Activated T-helper 1 cell treated with anti-CD3 and anti-CD28 coated beads, Interleukin-12 subunit alpha, Interleukin-12 subunit beta, Interleukin-2, Interleukin-4 antibody, amounts not matched to agents 30 ng/mL and 10 ng/mL and 1 ng/mL, durations not matched to agents 14 hours and 24 hours and 36 hours (primary cell): Measurements from ENCODE around the gene PKNOX2. TPM values are rescaled to one million over a fixed set of nuclear protein-coding genes. Genes with fewer than 3 reads are reported as not detected.

ENCODE experiments used
- DNase-seq: peaks from one replicate; pipeline ENCODE4 v3.0.0; 2021; ENCODE audit warnings: low spot score
- H3K27ac Mint-ChIP-seq: one replicate; pipeline ENCODE4 v1.8.0; 2021; ENCODE audit warnings: mild to moderate bottlenecking, mixed read lengths
- H3K27me3 Mint-ChIP-seq: one replicate; pipeline ENCODE4 v1.8.0; 2022; ENCODE audit warnings: mild to moderate bottlenecking, moderate library complexity, mixed read lengths; ENCODE audit not compliant: insufficient read depth
- H3K36me3 Mint-ChIP-seq: one replicate; pipeline ENCODE4 v1.8.0; 2021; ENCODE audit warnings: low read depth, mixed read lengths
- H3K4me1 Mint-ChIP-seq: one replicate; pipeline ENCODE4 v1.8.0; 2021; ENCODE audit warnings: low read depth, mixed read lengths
- H3K4me3 Mint-ChIP-seq: one replicate; pipeline ENCODE4 v1.8.0; 2021; ENCODE audit warnings: mild to moderate bottlenecking, moderate library complexity, mixed read lengths
- H3K9me3 Mint-ChIP-seq: one replicate; pipeline ENCODE4 v1.8.0; 2021; ENCODE audit warnings: mixed read lengths
- intact Hi-C: fragments of 100-400 bp; cut with micrococcal nuclease; formaldehyde crosslinking; loops from one replicate; pipeline ENCODE4 v1.15.1; 2024
- total RNA-seq: library from RNA; stranded (reverse); gene quantifications from 2 replicates; pipeline ENCODE4 v1.2.3, GENCODE V29; 2022

The PKNOX2 gene
- total RNA-seq, 1 donor from 2014 or later, result not detected

- Mint-ChIP-seq H3K4me3 (no peak overlapping the region), H3K9me3 (no peaks in the 10 kb centered on the region), H3K36me3 (no peaks in the 10 kb centered on the region), H3K27ac (no peak overlapping the region), H3K4me1 (no peaks in the 10 kb centered on the region), H3K27me3 (peaks cover 9% of the 10 kb centered on the region)
- intact Hi-C loops, result loop anchor here (5.0 kb wide), 2 partner anchors 204 to 254 kb away; no protein-coding TSS in a partner anchor
- DNase-seq, result no peak
Measured at GRCh38 chr11:125346565-125347260, 182.2 kb downstream of the PKNOX2 start.

- H3K27me3 Mint-ChIP-seq, result peaks cover 13% of the 10 kb centered on the region
- no peak overlapping the region for H3K27ac Mint-ChIP-seq
- intact Hi-C loops, result loop anchor here (5.0 kb wide), 2 partner anchors 205 to 255 kb away; no protein-coding TSS in a partner anchor
- H3K9me3 Mint-ChIP-seq, result no peaks in the 10 kb centered on the region
- no peak overlapping the region for H3K4me3 Mint-ChIP-seq
- H3K4me1 Mint-ChIP-seq, result no peaks in the 10 kb centered on the region
- no peaks in the 10 kb centered on the region for H3K36me3 Mint-ChIP-seq
- DNase-seq, result no peak
Measured at GRCh38 chr11:125347261-125347585, 182.7 kb downstream of the PKNOX2 start.

- Mint-ChIP-seq H3K4me1 (no peaks in the 10 kb centered on the region), H3K27ac (no peak overlapping the region), H3K4me3 (no peak overlapping the region), H3K27me3 (peaks cover 13% of the 10 kb centered on the region), H3K36me3 (no peaks in the 10 kb centered on the region), H3K9me3 (no peaks in the 10 kb centered on the region)
- no peak for DNase-seq
- intact Hi-C loops, result loop anchor here (1.0 to 5.0 kb wide), 3 partner anchors 206 to 386 kb away; no protein-coding TSS in a partner anchor
Measured at GRCh38 chr11:125348141-125348651, 183.6 kb downstream of the PKNOX2 start.

- no peak overlapping the region for H3K4me3 Mint-ChIP-seq
- H3K27me3 Mint-ChIP-seq, result peaks cover 13% of the 10 kb centered on the region
- DNase-seq, result peak; percentile 10
- H3K36me3 Mint-ChIP-seq, result no peaks in the 10 kb centered on the region
- no peaks in the 10 kb centered on the region for H3K9me3 Mint-ChIP-seq
- no peak overlapping the region for H3K27ac Mint-ChIP-seq
- H3K4me1 Mint-ChIP-seq, result no peaks in the 10 kb centered on the region
- intact Hi-C loops, result loop anchor here (1.0 to 5.0 kb wide), 3 partner anchors 206 to 386 kb away; no protein-coding TSS in a partner anchor
Measured at GRCh38 chr11:125348674-125349309, 184.2 kb downstream of the PKNOX2 start.

GRCh38 chr11:125350206-125351032 lies 185.9 kb downstream of the PKNOX2 start:
- no peaks in the 10 kb centered on the region for H3K4me1 Mint-ChIP-seq
- H3K27ac Mint-ChIP-seq, result no peak overlapping the region
- H3K27me3 Mint-ChIP-seq, result peaks cover 13% of the 10 kb centered on the region
- H3K4me3 Mint-ChIP-seq, result no peak overlapping the region
- no peak for DNase-seq
- intact Hi-C loops, result no loop called here
- no peaks in the 10 kb centered on the region for H3K36me3 Mint-ChIP-seq
- H3K9me3 Mint-ChIP-seq, result no peaks in the 10 kb centered on the region

GRCh38 chr11:125351033-125351867 lies 186.7 kb downstream of the PKNOX2 start:
- intact Hi-C loops, result no loop called here

GRCh38 chr11:125351868-125352250 lies 187.3 kb downstream of the PKNOX2 start:
- no peaks in the 10 kb centered on the region for H3K4me1 Mint-ChIP-seq
- no peaks in the 10 kb centered on the region for H3K36me3 Mint-ChIP-seq
- no peak for DNase-seq
- H3K27ac Mint-ChIP-seq, result no peak overlapping the region
- H3K9me3 Mint-ChIP-seq, result no peaks in the 10 kb centered on the region
- no peak overlapping the region for H3K4me3 Mint-ChIP-seq
- peaks cover 5% of the 10 kb centered on the region for H3K27me3 Mint-ChIP-seq
- intact Hi-C loops, result no loop called here

More at GRCh38 chr11:125351033-125351867, 186.7 kb downstream of the PKNOX2 start:
- Mint-ChIP-seq H3K27me3 (peaks cover 9% of the 10 kb centered on the region), H3K36me3 (no peaks in the 10 kb centered on the region), H3K9me3 (no peaks in the 10 kb centered on the region), H3K27ac (no peak overlapping the region), H3K4me3 (no peak overlapping the region), H3K4me1 (no peaks in the 10 kb centered on the region)
- DNase-seq, result no peak

- DNase-seq, result no peak
- Mint-ChIP-seq H3K36me3 (no peaks in the 10 kb centered on the region), H3K4me1 (no peaks in the 10 kb centered on the region), H3K4me3 (no peak overlapping the region), H3K27ac (no peak overlapping the region), H3K27me3 (peaks cover 6% of the 10 kb centered on the region), H3K9me3 (no peaks in the 10 kb centered on the region)
- intact Hi-C loops, result no loop called here
Measured at GRCh38 chr11:125356797-125357196, 192.2 kb downstream of the PKNOX2 start.

GRCh38 chr11:125357551-125357950 lies 193.0 kb downstream of the PKNOX2 start:
- no peaks in the 10 kb centered on the region for H3K36me3 Mint-ChIP-seq
- intact Hi-C loops, result no loop called here
- H3K9me3 Mint-ChIP-seq, result no peaks in the 10 kb centered on the region
- H3K27me3 Mint-ChIP-seq, result peaks cover 6% of the 10 kb centered on the region
- no peak overlapping the region for H3K27ac Mint-ChIP-seq
- DNase-seq, result no peak
- H3K4me3 Mint-ChIP-seq, result no peak overlapping the region
- H3K4me1 Mint-ChIP-seq, result no peaks in the 10 kb centered on the region

GRCh38 chr11:125358254-125358840 lies 193.8 kb downstream of the PKNOX2 start:
- Mint-ChIP-seq H3K27ac (no peak overlapping the region), H3K9me3 (no peaks in the 10 kb centered on the region), H3K4me3 (no peak overlapping the region), H3K36me3 (no peaks in the 10 kb centered on the region), H3K27me3 (peaks cover 6% of the 10 kb centered on the region), H3K4me1 (no peaks in the 10 kb centered on the region)
- no peak for DNase-seq
- intact Hi-C loops, result no loop called here

- H3K9me3 Mint-ChIP-seq, result no peaks in the 10 kb centered on the region
- H3K27me3 Mint-ChIP-seq, result peaks cover 6% of the 10 kb centered on the region
- no peak for DNase-seq
- H3K27ac Mint-ChIP-seq, result no peak overlapping the region
- no peaks in the 10 kb centered on the region for H3K36me3 Mint-ChIP-seq
- intact Hi-C loops, result no loop called here
- no peak overlapping the region for H3K4me3 Mint-ChIP-seq
- no peaks in the 10 kb centered on the region for H3K4me1 Mint-ChIP-seq
Measured at GRCh38 chr11:125359130-125359529, 194.6 kb downstream of the PKNOX2 start.

- Mint-ChIP-seq H3K27me3 (peaks cover 6% of the 10 kb centered on the region), H3K4me1 (no peaks in the 10 kb centered on the region), H3K4me3 (no peak overlapping the region), H3K27ac (no peak overlapping the region), H3K36me3 (no peaks in the 10 kb centered on the region), H3K9me3 (no peaks in the 10 kb centered on the region)
- DNase-seq, result no peak
- intact Hi-C loops, result no loop called here
Measured at GRCh38 chr11:125360066-125360465, 195.5 kb downstream of the PKNOX2 start.
